Gastrocnemius medialis (tissue), 4 donors: Measurements from ENCODE around the gene TLE4. TPM values are rescaled to one million over a fixed set of nuclear protein-coding genes. Genes with fewer than 3 reads are reported as not detected.
A peak's percentile ranks its signal among the peaks of the same experiment; 100 is the strongest.

Source experiments
- ATAC-seq, 2 donors: fragments of 150-250 bp; one replicate each; pipeline ENCODE4 v1.9.1; 2016
- DNase-seq, 2 donors: peaks; one replicate each; pipeline ENCODE4 v3.0.0-alpha.2; 2019
- H3K27ac ChIP-seq, 4 donors: fragments of 200-600 bp; sonication (generic); 1 replicate in 1 of 4; 2 replicates in 3 of 4; pipeline ENCODE4 v1.5.1; 2016 to 2018; ENCODE audit warnings: mild to moderate bottlenecking in 2 of 4, moderate library complexity in 1 of 4
- H3K27me3 ChIP-seq, 3 donors: fragments of 200-600 bp; sonication (generic) in 2 of 3; 1 replicate in 1 of 3; 2 replicates in 2 of 3; pipeline versions ENCODE4 v1.5.1 to v1.6.0; 2016 to 2019; ENCODE audit warnings: mild to moderate bottlenecking in 1 of 3, moderate library complexity in 1 of 3
- H3K36me3 ChIP-seq, 2 donors: fragments of 200-600 bp; sonication (generic) in 1 of 2; one replicate each; pipeline ENCODE4 v1.5.1; 2017 to 2018
- H3K4me1 ChIP-seq, 2 donors: fragments of 200-600 bp; sonication (generic) in 1 of 2; one replicate each; pipeline ENCODE4 v1.5.1; 2016 to 2017; ENCODE audit warnings: mild to moderate bottlenecking in 2 of 2
- H3K4me3 ChIP-seq, 4 donors: fragments of 200-600 bp; sonication (generic) in 3 of 4; 1 replicate in 1 of 4; 2 replicates in 3 of 4; pipeline ENCODE4 v1.5.1; 2016 to 2019; ENCODE audit warnings: mild to moderate bottlenecking in 2 of 4
- H3K9me3 ChIP-seq, 3 donors: fragments of 200-600 bp; sonication (generic) in 2 of 3; 1 replicate in 1 of 3; 2 replicates in 2 of 3; pipeline ENCODE4 v1.5.1; 2016 to 2019
- POLR2A ChIP-seq, 2 donors: fragments of 450-650 bp; IDR thresholded peaks; one replicate each; pipeline ENCODE4 v1.6.1; 2017; ENCODE audit warnings: antibody characterized with exemption in 2 of 2, mild to moderate bottlenecking in 2 of 2, moderate library complexity in 2 of 2
- in situ Hi-C, 4 donors: fragments of 200-750 bp; cut with MboI; loops; one replicate each; pipeline versions ENCODE4 v1.15.0 to v1.8.0; 2017; ENCODE audit warnings: low sequenced_read_pairs in 4 of 4
- intact Hi-C: fragments of 100-400 bp; cut with DNase I; formaldehyde crosslinking; loops from one replicate; pipeline ENCODE4 v1.15.1; 2023; ENCODE audit warnings: low total_unique reads
- total RNA-seq, 4 donors: library from RNA; depleted of rRNA; stranded (reverse); fragments of >200 nt; gene quantifications; one replicate each; pipeline versions ENCODE4 v1.1.0 to v1.2.3, GENCODE V29; 2016
- TF ChIP-seq, protein P1 (sequence below), 5 experiments: fragments of 450-650 bp in 3 of 5; fragments of 200-600 bp in 2 of 5; sonication (generic) in 2 of 5; IDR thresholded peaks in 4 of 5; conservative IDR thresholded peaks in 1 of 5; 1 replicate in 4 of 5; 2 replicates in 1 of 5; pipeline ENCODE4 v1.5.1; 2016 to 2019; ENCODE audit warnings: antibody characterized with exemption in 5 of 5, mild to moderate bottlenecking in 3 of 5, moderate library complexity in 3 of 5

TLE4 gene
- total RNA-seq, 4 donors from 2014 or later = 30.1 to 64.6 (median 43.4) TPM

DNA sequence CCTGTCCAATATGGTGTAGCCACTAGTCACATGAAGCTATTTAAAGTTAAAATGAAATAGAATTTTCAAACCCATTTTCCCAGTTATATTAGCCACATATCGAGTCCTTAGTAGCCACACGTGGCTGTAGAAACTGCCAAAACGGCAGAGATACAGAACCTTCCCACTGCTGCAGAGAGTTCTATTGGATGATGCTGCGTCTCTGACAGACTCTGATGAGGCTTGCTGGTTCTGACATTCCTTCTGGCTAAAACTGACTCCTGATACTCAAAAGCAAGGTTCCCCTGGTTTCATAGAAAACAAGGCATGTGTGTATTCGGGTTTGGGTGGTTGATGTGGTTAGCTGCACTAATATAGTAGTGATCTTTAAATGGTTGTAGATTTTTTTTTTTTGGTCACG lies 91.5 kb downstream of the TLE4 start:
- no peaks in the 10 kb centered on the region for H3K36me3 ChIP-seq
- TF ChIP-seq, protein P1, sequence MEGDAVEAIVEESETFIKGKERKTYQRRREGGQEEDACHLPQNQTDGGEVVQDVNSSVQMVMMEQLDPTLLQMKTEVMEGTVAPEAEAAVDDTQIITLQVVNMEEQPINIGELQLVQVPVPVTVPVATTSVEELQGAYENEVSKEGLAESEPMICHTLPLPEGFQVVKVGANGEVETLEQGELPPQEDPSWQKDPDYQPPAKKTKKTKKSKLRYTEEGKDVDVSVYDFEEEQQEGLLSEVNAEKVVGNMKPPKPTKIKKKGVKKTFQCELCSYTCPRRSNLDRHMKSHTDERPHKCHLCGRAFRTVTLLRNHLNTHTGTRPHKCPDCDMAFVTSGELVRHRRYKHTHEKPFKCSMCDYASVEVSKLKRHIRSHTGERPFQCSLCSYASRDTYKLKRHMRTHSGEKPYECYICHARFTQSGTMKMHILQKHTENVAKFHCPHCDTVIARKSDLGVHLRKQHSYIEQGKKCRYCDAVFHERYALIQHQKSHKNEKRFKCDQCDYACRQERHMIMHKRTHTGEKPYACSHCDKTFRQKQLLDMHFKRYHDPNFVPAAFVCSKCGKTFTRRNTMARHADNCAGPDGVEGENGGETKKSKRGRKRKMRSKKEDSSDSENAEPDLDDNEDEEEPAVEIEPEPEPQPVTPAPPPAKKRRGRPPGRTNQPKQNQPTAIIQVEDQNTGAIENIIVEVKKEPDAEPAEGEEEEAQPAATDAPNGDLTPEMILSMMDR (IDR thresholded peaks at IDR 0.05 in 4 of 5, conservative IDR thresholded peaks at IDR 0.05 in 1 of 5) = no peak
- no peak for TF ChIP-seq POLR2A (IDR thresholded peaks at IDR 0.05)
- no peak for ATAC-seq
- H3K9me3 ChIP-seq = no peaks in the 10 kb centered on the region
- H3K4me1 ChIP-seq = peaks cover 28 to 35% of the 10 kb centered on the region in 2 donors
- no peak for DNase-seq
- intact Hi-C loops (no loop called here), in situ Hi-C loops (loop anchor here in 1 of 4 donors (25.0 kb wide), 1 partner anchor 99 kb away; no protein-coding TSS in a partner anchor)
- no peaks in the 10 kb centered on the region for H3K27me3 ChIP-seq
- no peak overlapping the region for H3K4me3 ChIP-seq
- peak overlapping the region in 1 of 4 donors; percentile 10 for H3K27ac ChIP-seq

GRCh38 chr9:79663878-79664277 lies 92.1 kb downstream of the TLE4 start:
- no peaks in the 10 kb centered on the region for H3K9me3 ChIP-seq
- no peak for TF ChIP-seq POLR2A (IDR thresholded peaks at IDR 0.05)
- no peak for ATAC-seq
- DNase-seq = no peak
- intact Hi-C loops (no loop called here), in situ Hi-C loops (loop anchor here in 1 of 4 donors (25.0 kb wide), 1 partner anchor 98 kb away; no protein-coding TSS in a partner anchor)
- H3K36me3 ChIP-seq = no peaks in the 10 kb centered on the region
- peaks cover 34 to 41% of the 10 kb centered on the region in 2 donors for H3K4me1 ChIP-seq
- no peak overlapping the region for H3K4me3 ChIP-seq
- no peak overlapping the region for H3K27ac ChIP-seq
- no peaks in the 10 kb centered on the region for H3K27me3 ChIP-seq

- H3K27ac ChIP-seq = no peak overlapping the region
- intact Hi-C loops = no loop called here
- peaks cover 38 to 45% of the 10 kb centered on the region in 2 donors for H3K4me1 ChIP-seq
- ATAC-seq (peak in 1 of 2 donors; percentile 18), DNase-seq (no peak)
- no peaks in the 10 kb centered on the region for H3K27me3 ChIP-seq
- no peaks in the 10 kb centered on the region for H3K36me3 ChIP-seq
- TF ChIP-seq, protein P1 (IDR thresholded peaks at IDR 0.05 in 4 of 5, conservative IDR thresholded peaks at IDR 0.05 in 1 of 5) = no peak
- TF ChIP-seq POLR2A (IDR thresholded peaks at IDR 0.05) = no peak
- in situ Hi-C loops = loop anchor here in 1 of 4 donors (25.0 kb wide), 1 partner anchor 98 kb away; no protein-coding TSS in a partner anchor
- no peaks in the 10 kb centered on the region for H3K9me3 ChIP-seq
- H3K4me3 ChIP-seq = no peak overlapping the region
Observed at GRCh38 chr9:79664375-79664831, 92.6 kb downstream of the TLE4 start.

GRCh38 chr9:79665369-79665768 lies 93.6 kb downstream of the TLE4 start:
- H3K27ac ChIP-seq = no peak overlapping the region
- intact Hi-C loops = no loop called here
- in situ Hi-C loops = loop anchor here in 1 of 4 donors (25.0 kb wide), 1 partner anchor 97 kb away; no protein-coding TSS in a partner anchor
- no peaks in the 10 kb centered on the region for H3K9me3 ChIP-seq
- ATAC-seq (no peak), DNase-seq (no peak)
- H3K4me3 ChIP-seq = no peak overlapping the region
- peaks cover 38 to 47% of the 10 kb centered on the region in 2 donors for H3K4me1 ChIP-seq
- no peaks in the 10 kb centered on the region for H3K27me3 ChIP-seq
- H3K36me3 ChIP-seq = no peaks in the 10 kb centered on the region
- TF ChIP-seq POLR2A (IDR thresholded peaks at IDR 0.05) = no peak
- TF ChIP-seq, protein P1 (IDR thresholded peaks at IDR 0.05 in 4 of 5, conservative IDR thresholded peaks at IDR 0.05 in 1 of 5) = no peak

DNA sequence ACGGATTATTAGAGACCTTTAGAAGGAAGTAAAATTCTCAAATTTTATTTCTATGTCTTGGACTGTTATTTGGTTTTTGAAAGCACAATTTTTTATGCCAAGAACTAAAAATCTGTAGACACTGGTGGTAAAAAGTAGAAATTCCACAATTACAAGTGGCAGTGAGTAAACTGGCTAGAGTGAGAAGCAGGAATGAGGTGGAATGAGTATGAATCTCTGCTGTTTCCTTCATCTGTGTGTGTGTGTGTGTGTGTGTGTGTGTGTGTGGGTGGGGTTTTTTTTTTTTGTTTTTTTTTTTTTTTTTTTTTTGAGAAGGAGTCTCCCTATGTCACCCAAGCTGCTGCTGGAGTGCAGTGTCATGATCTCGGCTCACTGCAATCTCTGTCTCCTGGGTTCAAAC lies 94.2 kb downstream of the TLE4 start:
- ATAC-seq (no peak), DNase-seq (no peak)
- Histone ChIP-seq H3K9me3 (no peaks in the 10 kb centered on the region), H3K4me3 (no peak overlapping the region), H3K27me3 (no peaks in the 10 kb centered on the region), H3K27ac (no peak overlapping the region), H3K36me3 (no peaks in the 10 kb centered on the region), H3K4me1 (peaks cover 37 to 44% of the 10 kb centered on the region in 2 donors)
- intact Hi-C loops = no loop called here
- in situ Hi-C loops = loop anchor here in 1 of 4 donors (25.0 kb wide), 1 partner anchor 96 kb away; no protein-coding TSS in a partner anchor
- TF ChIP-seq, protein P1 (IDR thresholded peaks at IDR 0.05 in 4 of 5, conservative IDR thresholded peaks at IDR 0.05 in 1 of 5) = no peak
- no peak for TF ChIP-seq POLR2A (IDR thresholded peaks at IDR 0.05)
